GM12801 (cell line): ENCODE data around the gene LAMA3.

Experiments
- TF ChIP-seq, protein P1 (sequence below): IDR thresholded peaks from one replicate; pipeline ENCODE4 v1.5.1; 2011; ENCODE audit warnings: control low read depth; ENCODE audit not compliant: insufficient read length; ENCODE audit errors: extremely low read depth

LAMA3 gene

DNA sequence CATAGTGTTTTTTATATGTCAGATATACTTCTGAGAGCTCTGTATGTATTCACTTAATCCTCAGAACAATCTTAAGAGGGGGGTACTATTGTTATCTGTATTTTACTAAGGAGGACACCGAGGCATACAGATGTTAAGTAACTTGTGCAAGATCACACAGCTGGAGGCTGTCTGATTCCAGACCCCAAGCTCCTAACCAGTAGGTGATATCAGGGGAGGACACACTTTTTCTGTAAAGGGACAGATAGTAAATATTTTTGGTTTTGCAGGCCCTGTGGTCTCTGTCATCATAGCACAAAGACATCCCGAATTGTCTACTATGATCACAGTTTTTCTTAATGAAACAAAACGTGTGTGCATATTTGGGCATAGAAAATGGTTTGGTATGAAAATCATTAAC lies 143.7 kb downstream of the LAMA3 start:
- TF ChIP-seq, protein P1, sequence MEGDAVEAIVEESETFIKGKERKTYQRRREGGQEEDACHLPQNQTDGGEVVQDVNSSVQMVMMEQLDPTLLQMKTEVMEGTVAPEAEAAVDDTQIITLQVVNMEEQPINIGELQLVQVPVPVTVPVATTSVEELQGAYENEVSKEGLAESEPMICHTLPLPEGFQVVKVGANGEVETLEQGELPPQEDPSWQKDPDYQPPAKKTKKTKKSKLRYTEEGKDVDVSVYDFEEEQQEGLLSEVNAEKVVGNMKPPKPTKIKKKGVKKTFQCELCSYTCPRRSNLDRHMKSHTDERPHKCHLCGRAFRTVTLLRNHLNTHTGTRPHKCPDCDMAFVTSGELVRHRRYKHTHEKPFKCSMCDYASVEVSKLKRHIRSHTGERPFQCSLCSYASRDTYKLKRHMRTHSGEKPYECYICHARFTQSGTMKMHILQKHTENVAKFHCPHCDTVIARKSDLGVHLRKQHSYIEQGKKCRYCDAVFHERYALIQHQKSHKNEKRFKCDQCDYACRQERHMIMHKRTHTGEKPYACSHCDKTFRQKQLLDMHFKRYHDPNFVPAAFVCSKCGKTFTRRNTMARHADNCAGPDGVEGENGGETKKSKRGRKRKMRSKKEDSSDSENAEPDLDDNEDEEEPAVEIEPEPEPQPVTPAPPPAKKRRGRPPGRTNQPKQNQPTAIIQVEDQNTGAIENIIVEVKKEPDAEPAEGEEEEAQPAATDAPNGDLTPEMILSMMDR: no peak

DNA sequence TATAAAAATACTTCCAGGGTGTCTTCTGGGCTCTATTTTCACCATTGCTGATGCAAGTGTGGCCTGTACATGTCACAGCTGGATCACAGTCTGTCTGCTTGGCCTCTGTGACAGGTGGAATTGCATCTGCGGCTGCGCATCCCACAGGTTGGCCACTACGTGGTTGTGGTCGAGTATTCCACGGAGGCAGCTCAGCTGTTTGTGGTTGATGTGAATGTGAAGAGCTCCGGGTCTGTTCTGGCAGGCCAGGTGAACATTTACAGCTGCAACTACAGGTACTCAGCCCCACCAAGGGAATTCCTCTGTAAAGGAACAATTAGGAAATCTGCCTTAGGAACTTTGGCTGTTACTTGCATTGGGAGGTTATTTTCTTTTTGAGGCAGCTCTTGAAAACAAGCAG lies 144.5 kb downstream of the LAMA3 start:
- TF ChIP-seq, protein P1: no peak

DNA sequence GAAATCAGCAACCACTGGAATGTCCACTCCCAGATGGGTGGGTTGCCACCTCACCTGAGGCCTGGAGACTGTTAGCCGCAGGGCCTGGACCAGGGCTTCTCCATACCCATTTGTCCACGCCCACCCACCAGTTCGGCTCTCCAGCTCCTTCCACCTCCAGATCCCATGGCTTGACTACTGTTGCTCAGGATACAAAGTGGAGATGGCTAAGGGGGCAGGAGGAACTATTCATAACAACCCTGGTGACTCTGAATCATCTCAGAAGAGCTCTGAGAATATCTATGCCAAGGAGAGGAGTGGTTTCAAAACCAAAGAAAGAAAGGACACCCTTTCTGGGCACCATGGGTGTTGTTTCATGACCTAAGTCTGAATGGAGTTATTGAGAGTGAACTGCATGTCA lies 145.8 kb downstream of the LAMA3 start:
- TF ChIP-seq, protein P1: no peak

DNA sequence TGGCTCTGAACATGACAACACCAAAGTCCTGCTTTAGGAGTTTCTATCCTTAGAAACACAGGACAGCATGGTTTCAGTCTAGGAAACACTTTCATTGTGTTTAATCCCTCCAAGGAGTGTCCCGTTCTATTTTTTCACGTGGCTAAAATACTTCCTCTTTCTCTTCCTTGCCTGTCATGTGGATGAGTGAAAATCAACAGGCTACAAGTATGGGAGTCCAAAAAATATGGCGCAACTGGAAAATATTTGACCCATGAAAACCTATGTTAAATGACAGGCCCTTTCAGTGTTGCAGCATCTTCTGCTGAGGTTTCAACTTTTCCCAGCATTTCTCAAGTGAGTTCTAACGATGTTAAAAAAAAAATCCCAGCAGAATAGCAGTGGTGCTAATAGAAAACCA lies 146.3 kb downstream of the LAMA3 start:
- TF ChIP-seq, protein P1: no peak

DNA sequence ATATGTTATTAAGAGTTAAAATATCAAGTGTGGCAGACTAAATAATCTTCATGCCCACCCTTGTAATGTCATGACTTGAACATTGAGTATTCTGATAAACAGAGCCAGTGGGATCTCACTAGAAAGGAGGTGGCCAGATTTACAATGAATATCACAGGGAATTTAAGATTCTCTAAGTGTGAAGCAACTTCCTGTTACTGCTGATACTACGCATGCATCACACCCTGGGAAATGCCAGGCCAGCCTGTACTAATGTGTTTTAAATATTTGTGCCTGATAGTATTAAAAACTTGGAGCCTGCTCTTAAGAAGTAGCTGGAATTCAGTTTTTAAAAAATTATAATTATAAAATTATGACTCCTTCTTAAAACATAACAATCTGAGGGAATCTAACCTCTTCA lies 148.3 kb downstream of the LAMA3 start:
- TF ChIP-seq, protein P1: no peak

DNA sequence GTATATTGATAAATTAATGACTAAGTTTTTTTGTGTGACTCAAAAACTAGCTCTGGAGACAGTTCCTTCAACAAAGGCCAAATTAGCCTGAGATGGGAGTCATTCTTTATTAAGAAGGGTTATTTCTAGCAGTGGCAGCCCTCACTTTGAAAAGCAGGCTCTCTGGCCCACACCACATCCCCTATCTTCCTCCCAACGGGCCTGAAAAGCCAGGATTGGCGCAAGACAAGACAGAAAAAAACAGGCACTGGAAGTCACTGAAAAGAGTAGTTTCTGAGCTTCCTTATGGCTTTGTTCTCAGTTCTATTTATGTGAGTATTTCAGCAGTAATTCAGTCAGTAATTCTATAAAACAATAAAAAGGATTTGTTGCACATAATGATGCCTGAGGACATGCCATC lies 149.0 kb downstream of the LAMA3 start:
- TF ChIP-seq, protein P1: no peak

DNA sequence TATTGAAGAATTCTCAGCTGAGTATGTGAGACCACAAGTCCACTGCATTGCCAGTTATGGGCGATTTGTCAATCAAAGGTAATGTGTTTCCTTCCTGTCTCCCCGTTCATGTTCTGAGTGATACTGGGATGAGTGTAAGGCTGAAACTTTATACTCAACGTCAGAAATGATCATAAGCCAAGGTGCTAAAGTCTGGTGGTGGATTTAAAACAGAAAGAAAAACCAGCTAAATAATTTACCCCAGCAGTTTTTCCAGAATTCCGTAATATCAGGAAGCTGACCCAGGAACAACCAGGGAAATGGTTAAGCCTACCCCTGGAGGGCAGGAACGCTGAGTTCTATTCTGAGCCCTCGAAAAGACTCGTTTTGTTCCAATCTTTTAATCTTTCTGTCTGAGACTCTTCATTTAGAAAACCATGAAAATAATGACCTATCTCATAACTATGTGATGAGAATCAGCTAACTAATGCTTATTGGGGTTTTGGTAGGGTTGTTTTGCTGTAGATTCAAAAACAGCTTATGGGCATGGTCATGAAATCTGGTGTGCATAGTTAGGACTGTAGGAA lies 149.6 kb downstream of the LAMA3 start:
- TF ChIP-seq, protein P1: no peak
